HS-27A (cell line): ENCODE measurements around the gene CCDC196.
"Not testable (repeated sequence)": the region's sequence is repeated elsewhere in the genome, so short reads cannot be mapped to it uniquely, and the experiment has no call there.

Source experiments
- DNase-seq: peaks from one replicate; pipeline ENCODE4 v3.0.0-alpha.2; 2012; ENCODE audit warnings: low read depth, missing footprints

Gene CCDC196

DNA sequence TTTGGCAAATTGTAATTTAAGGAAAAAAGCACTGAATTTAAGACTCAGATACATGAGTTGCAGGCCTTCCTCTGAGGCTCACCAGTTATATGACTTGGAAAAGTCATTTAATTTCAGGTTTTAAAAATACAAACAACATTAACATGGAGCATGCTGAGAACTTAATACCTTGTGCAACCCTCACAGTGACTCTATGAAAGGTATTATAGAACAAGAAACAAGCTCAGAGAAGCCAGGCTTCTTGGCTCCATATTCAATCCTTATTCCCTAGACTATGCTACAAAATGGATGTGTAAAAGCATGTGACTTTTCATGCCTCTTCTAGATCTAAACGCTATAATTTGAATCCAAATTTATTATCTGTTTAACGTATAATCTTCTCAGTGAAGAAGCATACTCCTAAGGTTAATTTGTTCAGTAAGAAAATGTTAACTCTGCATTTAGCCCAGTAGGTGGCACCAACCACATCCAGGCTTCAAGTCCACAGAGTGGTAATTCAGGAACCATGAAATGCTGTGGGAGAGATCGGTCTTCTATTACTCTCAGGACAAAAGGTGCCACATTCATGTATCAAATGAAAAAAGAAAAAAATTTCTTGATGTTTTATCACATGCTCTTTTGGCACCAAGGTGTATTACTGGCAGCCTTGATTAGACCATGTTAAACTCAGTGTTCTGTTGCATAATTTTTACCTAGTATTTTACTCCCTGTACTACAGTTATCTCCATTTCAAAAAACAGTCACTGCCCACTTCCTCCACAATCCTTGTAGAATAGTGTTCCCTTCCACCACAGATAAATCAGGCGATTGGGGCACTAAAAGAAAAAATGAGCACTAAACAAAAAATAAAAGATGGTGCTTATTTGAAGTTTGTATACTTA is 9.3 kb downstream of the CCDC196 start:
- DNase-seq, result no peak

DNA sequence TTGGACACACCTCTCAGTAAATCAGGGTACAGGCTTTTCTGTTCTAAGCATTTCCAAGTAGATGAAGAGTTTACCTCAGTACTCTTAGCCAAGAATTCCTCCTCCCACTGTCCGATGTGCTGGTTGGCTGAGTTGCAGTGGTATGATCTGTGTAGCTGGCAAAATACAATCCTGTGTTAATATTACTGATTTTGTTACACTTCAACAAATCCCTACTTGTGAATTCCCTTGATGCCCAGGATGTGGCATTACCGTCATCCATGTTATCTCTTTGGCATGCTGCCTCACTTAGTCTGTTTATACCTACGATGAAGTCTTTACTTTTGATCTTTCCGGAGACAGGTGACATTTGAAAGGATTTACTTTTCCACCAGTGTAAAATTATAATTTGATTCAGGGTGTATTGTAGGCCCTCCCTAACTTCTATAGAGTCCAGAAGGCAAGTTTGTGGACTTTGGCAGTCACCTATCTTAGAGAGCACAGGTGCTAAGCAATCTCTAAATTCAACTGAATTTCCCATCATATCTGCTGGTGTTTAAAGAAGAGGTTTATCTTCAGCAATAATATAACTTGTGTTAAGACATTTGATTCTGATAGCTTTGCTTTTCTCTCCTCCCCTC is 10.1 kb downstream of the CCDC196 start:
- no peak for DNase-seq

DNA sequence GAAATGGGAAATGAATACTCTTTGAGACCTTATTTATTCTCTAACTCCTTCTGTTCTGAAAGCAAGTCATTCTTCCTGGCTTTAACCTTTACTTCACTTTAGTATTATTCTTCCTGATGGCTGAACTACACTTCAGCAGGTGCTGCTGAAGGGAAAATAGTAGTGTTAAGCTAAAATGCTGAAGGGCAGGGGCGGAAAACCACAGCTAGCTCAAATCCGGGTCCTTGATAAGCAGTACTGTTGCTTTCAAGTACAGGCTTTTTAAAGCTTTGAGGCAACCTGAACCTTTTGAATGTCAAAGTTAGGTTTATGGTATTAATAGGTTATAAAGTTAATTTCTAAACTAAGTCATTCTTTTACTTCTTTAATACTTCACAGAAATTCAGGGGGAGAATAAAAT is 10.7 kb downstream of the CCDC196 start:
- DNase-seq, result no peak

DNA sequence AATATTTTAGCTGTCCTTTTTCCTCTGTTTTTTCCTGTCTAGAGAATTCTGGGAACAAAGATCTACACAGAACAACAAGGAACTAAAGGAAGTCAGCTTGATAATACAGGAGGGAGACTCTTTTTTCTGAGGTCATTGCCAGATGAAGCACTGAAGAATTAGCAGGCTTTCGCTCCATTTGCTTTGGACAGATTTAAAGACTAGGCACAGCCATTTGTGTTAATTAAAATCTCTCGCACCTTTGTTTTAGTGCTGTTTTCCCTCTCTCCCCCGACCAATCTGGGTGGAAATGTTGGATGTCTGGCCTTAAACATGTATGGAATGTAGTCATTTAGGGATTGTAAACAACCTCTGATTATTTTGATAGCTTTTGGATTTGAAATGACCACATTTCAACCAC is 12.1 kb downstream of the CCDC196 start:
- no peak for DNase-seq

DNA sequence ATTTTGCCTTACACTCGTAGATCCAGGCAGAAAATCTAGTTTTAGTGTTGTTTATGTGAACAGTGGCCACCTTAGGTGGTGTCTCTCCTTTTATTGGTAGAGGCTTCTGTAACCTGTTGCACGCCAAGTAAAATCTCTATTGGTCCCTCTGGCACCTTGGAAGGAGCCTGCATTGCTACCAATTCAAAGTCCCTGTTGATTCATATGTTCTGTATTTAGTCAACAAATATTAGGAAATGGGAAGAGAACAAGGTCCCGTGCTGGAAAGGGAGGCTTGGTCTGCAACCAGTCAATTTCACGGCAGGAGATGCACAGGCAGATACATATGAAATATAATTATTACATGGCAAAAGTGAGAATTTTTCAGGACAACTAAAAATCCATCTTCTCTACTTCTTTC is 15.4 kb downstream of the CCDC196 start:
- no peak for DNase-seq

DNA sequence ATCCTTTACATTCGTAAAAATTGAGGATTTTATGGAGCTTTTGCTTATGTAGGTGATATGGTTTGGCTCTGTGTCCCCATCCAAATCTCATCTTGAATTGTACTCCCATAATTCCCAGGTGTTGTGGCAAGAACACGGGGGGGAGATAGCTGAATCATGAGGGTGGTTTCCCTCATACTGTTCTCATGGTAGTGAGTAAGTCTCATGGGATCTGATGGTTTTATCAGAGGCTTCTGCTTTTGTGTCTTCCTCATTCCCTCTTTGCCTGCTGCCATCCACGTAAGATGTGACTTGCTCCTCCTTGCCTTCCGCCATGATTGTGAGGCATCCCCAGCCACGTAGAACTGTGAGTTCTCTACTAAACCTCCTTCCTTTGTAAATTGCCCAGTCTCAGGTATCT is 16.7 kb downstream of the CCDC196 start:
- not testable (repeated sequence) for DNase-seq

DNA sequence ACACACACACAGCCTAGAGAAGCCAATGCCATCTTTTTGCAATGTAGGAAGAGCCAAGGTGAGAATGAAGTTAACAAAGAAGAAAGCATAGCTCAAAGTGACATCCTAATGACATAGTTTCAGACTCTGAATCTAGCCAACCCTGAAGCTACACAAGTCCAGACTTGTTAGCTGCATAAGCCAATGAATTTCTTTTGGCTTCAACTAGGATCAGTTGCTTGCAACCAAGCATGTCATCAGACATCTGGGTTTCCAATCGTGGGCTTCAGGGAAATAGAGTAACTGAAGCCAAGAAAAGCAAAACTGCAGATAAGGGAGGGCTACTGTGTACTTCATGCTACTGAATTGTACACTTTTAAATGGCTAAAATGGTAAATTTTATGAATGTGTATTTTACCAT is 17.4 kb downstream of the CCDC196 start:
- no peak for DNase-seq

DNA sequence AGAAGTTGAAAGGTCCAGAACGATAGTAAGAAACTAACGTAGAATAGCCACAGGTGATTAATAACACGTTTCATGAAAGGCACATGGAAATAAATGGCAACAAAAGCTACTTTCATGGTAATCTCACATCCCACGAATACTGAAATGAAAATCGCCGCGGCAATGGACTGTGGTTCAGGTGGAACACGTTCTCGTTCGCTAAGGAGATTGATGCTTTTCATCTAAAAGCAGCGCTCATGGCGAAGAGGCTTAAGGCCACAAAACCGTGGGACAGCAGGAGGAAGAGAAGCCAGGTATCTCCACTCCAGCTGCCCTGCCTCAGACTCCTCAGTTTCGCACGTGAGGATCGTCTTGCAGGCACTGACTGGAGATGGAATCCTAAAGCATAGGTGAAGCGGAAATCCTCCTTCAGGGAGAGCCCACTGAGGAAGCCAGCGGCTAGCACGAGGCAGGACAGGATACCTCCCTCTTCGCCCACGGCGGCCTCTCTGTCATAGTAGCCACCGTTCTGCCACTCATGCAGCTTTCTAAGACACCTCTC is 21.1 kb downstream of the CCDC196 start:
- DNase-seq, result peak; percentile 23

DNA sequence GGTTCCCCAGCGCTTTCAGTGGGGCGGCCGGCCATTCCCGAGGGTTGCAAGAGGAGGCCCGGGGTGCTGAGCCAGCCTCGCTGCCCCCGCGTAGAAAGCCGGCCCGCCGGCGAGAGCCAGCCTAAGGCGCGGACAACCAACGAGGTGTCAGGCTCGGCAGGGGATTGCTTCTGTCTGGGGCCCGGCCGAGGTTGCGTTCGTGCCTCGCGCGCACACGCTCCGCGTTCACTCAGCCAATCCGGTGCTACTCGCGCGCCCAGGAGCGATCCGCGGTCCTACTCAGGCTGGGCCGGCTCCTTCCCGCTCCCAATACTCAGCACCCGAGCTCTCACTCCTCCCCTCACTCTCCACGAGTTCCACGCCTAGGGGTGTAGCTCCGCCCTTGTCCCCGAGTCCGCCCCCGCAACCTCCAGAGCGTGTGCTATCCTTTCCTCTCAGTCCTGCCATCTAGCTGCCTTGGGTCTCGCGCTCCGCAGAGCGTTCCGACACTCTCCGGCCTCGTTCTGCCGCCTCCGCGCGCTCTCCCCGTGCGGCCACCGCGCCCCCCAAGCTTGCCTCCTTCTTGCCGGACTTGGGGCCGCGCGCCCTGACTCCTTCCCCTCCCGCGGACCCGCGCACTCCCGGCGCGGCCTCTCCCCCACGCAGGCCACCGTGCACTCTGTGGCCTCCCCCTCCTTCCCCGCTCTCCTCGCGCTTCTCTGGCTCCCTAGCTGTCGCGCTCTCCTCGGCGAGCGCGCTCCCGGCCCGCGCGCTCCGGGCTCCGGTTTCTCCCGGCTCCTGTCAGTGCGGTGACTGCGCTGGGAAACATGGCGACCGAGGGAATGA is 21.8 kb downstream of the CCDC196 start, which contains the start of gene GPHN:
TSS of gene GPHN (plus strand) at position 426 of the 825 bp plus-strand sequence.
- peak; percentile 94 for DNase-seq

DNA sequence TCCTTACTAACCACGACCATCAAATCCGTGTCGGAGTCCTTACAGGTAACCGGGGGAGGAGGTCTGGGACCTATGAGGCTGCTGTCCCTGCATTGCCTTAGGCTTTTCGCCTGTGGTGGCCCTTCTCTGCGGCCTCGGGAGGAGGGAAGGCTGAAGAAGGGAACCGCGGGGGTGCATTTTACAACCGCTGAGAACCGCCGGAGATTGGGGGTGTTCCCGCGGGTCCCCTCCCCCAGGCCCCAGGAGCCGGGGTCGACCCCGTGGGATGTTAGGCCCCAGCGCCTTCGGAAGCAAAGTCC is 22.3 kb downstream of the CCDC196 start:
- no peak for DNase-seq

DNA sequence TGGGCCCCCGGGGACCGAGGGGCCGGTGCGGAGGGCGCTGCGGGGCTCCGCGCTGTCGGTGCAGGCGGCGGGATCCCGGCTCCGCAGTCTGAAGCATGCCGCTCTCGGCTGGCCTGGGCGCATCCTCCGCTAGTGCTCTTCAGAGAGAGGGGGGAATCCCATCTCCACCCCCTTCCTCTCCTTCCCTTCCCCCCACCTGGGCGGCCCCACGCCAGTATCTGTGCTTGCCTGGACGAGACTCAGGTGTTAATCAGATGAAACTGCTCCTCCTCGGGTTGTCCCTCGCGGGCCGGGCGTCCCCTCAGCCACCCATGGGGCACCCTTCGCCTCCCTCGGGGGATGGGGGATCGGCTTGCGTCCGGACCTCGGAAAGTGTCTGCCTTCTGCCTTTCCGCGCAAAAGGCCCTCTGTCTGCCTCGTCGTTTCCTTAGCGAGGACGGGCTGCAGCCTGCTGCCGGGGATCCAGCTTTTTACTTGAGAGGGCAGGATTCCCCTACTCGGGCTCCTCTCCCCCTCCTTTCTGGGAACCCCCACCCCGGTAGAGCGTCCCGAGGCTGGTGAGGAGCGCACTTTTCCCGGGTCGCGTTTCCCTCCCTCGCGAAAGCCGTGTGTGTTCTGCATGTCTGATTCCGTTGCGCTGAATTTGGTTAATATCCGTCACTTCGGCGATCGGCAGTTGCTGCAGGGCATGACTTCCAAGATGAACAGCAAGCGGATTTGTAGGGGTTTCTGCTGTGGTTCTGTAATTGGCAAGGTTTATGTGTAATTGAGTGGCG is 22.9 kb downstream of the CCDC196 start:
- no peak for DNase-seq

DNA sequence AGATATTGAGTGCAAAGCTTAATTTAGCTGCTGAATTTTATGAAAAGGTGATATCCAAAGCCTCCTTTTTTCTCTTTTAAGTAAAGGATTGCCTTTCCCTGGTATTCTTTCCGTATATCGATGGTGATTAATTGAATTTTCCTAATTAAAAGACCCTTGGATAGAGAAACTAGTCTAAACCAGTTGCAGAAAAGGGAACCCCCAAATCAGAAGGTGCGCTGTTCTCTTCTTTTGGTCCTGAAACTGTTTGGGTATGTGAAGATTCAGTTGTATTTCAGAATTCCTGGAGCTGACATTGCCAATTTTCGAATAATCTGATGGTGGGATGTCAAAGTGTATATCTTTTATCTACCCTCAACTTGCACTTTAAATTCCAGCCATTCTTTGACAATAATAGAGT is 23.7 kb downstream of the CCDC196 start:
- DNase-seq, result no peak

DNA sequence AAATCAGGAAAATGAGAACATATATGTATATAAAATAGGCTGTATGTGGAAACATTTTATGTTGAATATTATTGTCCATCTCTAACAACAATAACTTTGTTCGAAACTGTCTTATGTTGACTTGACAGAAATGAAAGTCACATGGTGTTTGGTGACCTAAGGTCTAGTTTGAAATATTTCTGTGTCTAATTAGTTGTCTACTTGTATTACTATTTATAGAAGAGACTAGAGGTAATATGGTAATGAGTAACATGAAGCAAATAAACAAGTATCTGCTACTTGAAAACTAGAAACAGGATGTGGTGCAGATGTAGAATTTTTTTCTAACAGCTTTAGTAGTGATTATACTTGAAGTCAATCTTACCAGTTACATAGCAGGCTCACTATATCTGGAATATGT is 25.7 kb downstream of the CCDC196 start:
- DNase-seq, result no peak

DNA sequence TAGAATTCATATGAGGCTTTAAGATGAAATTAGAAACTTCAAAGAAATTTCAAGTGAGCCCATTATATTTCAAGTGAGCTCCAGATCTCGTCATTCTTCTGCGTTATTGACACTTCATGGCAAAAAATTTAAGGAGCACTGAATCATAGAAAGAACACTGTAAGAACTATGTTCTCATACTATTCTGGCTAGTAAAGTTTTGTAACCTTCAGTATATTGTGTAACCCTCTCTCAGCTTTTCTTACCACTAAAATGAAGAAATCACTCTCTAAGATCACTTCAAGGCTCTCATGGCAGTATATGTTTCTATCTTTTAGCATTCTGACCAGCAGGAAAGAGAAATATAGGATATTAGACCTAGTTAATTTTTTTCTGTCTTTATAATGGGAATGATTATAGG is 28.0 kb downstream of the CCDC196 start:
- no peak for DNase-seq

DNA sequence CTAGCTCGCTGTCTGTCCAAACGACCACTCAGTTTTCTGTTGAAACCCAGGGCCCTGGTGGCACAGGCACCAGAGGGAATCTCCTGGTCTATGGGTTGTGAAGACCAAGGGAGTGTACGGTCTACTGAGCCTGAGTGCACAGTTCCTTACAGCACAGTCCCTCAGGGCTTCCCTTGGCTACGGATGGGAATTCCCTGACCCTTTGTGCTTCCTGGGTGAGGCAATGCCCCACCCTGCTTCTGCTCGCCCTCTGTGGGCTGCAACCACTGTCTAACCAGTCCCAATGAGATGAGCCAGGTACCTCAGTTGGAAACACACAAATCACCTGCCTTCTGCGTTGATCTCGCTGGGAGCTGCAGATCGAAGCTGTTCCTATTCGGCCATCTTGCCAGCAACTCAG is 44.4 kb downstream of the CCDC196 start:
- DNase-seq, result no peak

DNA sequence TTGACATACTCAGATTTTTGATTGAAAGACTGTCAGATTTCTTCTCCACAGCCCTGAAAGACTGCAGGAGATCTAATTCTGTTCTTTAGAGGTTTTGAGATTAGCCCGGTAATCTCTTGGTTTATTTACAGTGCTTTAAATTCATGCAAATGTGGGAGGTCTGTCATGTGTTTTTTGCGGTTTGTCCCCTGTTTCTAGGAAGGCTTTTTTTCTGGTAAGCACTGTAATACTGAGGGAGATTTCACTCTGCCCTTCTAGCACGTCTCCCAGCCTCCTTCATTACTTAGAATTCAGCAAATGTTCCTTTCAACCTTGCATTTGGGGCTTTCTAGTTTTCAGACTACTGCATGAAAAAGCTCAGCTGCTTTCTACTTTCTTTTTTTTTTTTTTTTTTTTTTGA is 52.9 kb downstream of the CCDC196 start:
- no peak for DNase-seq

DNA sequence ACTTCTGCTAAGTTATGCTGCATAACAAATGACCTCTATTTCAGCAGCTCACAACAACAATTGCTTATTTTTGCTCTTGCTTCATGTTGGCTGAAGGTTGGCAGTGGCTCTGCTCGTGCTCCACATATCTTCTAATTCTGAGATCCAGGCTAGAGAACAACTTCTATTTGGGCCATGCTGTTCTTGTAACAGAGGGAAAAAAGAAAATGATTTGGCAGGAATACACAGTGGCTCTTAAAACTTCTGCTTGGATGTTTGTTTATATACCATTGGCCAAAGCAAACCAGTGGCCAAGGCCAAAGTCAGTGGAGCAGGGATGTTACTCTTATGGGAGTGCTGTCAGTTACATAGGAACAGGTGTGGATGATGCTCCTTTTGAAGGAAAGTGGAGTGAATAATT is 53.9 kb downstream of the CCDC196 start:
- DNase-seq, result no peak

DNA sequence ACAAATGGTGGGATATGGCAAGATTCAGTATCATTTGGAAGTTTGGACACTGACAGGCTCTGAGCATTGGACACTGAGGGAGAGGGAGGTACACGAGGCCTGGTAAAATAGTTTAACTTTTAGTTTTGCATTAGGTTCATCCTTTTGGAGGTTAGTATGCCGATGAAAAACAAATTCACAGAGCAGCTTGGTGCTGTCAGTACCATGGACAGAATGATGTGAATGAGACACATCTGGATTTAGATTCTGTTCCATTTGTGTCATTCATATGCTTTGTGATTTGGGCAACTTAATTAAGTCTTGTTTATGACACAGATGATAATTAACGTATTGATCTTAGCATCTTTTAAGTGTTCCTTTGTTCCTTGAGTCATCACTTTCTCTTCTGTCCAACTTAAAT is 55.5 kb downstream of the CCDC196 start:
- no peak for DNase-seq

DNA sequence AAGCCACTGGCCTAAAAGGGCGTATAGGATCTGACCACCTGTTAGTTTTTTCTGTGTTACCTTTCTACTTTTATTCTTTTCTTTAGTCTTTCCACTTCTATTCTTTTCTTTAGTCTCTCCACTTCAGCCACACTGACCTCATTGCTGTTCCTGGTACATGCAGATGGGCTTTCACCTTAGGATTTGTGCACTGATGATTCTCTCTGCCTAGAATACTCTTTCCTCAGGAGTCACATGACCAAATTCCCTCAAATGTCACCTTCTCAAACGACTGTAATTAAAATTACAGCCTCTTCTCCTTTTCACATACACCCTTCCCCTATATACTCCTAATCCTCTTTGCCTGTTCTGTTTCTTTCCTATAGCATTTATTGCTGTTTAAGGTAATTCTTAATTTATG is 57.8 kb downstream of the CCDC196 start:
- DNase-seq, result no peak

DNA sequence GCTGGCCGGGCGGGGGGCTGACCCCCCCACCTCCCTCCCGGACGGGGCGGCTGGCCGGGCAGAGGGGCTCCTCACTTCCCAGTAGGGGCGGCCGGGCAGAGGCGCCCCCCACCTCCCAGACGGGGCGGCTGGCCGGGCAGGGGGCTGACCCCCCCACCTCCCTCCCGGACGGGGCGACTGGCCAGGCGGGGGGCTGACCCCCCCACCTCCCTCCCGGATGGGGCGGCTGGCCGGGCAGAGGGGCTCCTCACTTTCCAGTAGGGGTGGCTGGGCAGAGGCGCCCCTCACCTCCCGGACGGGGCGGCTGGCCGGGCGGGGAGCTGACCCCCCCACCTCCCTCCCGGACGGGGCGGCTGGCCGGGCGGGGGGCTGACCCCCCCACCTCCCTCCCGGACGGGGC is 59.0 kb downstream of the CCDC196 start:
- not testable (repeated sequence) for DNase-seq

DNA sequence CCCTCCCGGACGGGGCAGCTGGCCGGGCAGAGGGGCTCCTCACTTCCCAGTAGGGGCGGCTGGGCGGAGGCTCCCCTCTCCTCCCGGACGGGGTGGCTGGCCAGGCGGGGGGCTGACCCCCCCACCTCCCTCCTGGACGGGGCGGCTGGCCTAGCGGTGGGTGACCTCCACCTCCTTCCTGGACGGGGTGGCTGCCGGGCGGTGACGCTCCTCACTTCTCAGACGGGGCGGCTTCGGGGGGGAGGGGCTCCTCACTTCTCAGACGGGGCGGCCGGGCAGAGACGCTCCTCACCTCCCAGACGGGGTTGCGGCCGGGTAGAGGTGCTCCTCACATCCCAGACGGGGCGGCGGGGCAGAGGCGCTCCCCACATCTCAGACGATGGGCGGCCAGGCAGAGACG is 59.6 kb downstream of the CCDC196 start:
- DNase-seq, result not testable (repeated sequence)
